Activated naive CD4-positive, alpha-beta T cell treated with anti-CD3 and anti-CD28 coated beads, Interleukin-2, amount 10 ng/mL, durations not matched to agents 7 days and 5 days (primary cell): ENCODE results near the gene CEP162.
"Not testable (repeated sequence)": the region's sequence is repeated elsewhere in the genome, so short reads cannot be mapped to it uniquely, and the experiment has no call there.

ENCODE experiments used
- CTCF ChIA-PET: fragments of 350-600 bp; sonication (Branson Sonifier 250); formaldehyde crosslinking; loops from one replicate; lab custom pipeline; 2021; ENCODE audit warnings: antibody characterized with exemption; lab: Charles Lee
- DNase-seq: peaks from one replicate; pipeline ENCODE4 v3.0.0-alpha.2; 2020
- H3K27ac Mint-ChIP-seq: one replicate; pipeline ENCODE4 v1.8.0; 2021; ENCODE audit warnings: mild to moderate bottlenecking, moderate library complexity, mixed read lengths
- H3K27me3 Mint-ChIP-seq: one replicate; pipeline ENCODE4 v1.8.0; 2021; ENCODE audit warnings: mild to moderate bottlenecking, mixed read lengths
- H3K36me3 Mint-ChIP-seq: one replicate; pipeline ENCODE4 v1.8.0; 2021; ENCODE audit warnings: mixed read lengths
- H3K4me1 Mint-ChIP-seq: one replicate; pipeline ENCODE4 v1.8.0; 2021; ENCODE audit warnings: mixed read lengths
- H3K4me3 Mint-ChIP-seq: one replicate; pipeline ENCODE4 v1.8.0; 2021; ENCODE audit warnings: mild to moderate bottlenecking, moderate library complexity, mixed read lengths
- H3K9me3 Mint-ChIP-seq: one replicate; pipeline ENCODE4 v1.8.0; 2021; ENCODE audit warnings: mixed read lengths

CEP162 gene

DNA sequence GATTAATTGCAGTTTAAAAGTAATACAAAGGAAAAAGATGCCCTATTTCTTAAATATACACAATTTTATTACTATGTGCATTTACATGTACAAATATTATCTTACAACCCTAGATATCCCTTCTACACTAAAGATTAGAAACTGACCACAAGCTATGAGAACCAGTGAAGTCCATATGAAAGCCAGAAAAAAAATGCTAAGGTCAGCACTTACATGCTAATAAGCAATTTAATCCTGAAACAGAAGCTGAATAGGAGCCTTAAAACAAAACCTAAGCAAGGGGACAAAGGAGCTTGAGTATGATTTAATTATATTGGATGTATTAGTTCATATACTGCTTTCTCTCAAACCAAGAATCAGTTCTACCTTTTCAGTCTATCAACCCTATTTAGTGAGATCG, 14.2 kb downstream of the CEP162 start:
- CTCF ChIA-PET: no interaction called here
- H3K27me3 Mint-ChIP-seq: no peaks in the 10 kb centered on the region

DNA sequence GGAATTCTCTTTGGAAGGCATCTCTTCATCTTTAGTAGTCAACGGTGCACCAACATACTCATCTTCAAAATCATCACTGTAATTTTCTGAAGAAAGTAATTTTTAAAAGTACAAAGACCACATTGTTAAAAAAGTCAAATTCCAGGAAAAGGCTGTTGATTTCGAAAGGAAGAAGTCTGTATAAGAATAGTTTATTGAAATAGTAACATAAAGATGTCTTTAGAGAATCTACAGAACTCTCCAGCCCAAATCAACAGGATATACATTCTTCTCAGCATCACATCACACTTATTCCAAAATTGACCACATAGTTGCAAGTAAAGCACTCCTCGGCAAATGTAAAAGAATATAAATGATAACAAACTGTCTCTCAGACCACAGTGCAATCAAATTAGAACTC, 23.4 kb downstream of the CEP162 start:
- CTCF ChIA-PET: interaction anchor here (0.7 kb wide), 1 partner anchor 31 kb away, joined by 3 read pairs; no protein-coding TSS in a partner anchor
- peaks cover 19% of the 10 kb centered on the region for H3K36me3 Mint-ChIP-seq

More for the DNA sequence above, 14.2 kb downstream of the CEP162 start:
- DNase-seq: no peak
- Mint-ChIP-seq H3K36me3 (peaks cover 3% of the 10 kb centered on the region), H3K4me1 (no peaks in the 10 kb centered on the region), H3K27ac (no peak overlapping the region), H3K9me3 (no peaks in the 10 kb centered on the region), H3K4me3 (no peak overlapping the region)

DNA sequence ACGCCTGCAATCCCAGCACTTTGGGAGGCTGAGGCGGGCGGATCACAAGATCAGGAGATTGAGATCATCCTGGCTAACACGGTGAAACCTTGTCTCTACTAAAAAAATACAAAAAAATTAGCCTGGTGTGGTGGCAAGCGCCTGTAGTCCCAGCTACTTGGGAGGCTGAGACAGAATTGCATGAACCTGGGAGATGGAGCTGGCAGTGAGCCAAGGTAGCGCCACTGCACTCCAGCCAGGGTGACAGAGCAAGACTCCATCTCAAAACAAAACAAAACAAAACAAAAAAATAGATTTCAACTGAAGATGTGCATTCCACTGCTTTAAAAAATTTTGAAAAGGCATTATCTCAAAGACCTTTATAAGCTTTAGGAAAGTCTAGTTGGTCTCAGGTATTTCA, 27.5 kb downstream of the CEP162 start:
- H3K4me1 Mint-ChIP-seq, CTCF ChIA-PET, H3K9me3 Mint-ChIP-seq, H3K27ac Mint-ChIP-seq, H3K4me3 Mint-ChIP-seq, DNase-seq, H3K27me3 Mint-ChIP-seq: not testable (repeated sequence)
- H3K36me3 Mint-ChIP-seq: peaks cover 21% of the 10 kb centered on the region

More for the DNA sequence above, 23.4 kb downstream of the CEP162 start:
- DNase-seq: no peak
- H3K27me3 Mint-ChIP-seq: no peaks in the 10 kb centered on the region
- no peak overlapping the region for H3K4me3 Mint-ChIP-seq
- H3K27ac Mint-ChIP-seq: no peak overlapping the region
- no peaks in the 10 kb centered on the region for H3K9me3 Mint-ChIP-seq
- H3K4me1 Mint-ChIP-seq: no peaks in the 10 kb centered on the region

DNA sequence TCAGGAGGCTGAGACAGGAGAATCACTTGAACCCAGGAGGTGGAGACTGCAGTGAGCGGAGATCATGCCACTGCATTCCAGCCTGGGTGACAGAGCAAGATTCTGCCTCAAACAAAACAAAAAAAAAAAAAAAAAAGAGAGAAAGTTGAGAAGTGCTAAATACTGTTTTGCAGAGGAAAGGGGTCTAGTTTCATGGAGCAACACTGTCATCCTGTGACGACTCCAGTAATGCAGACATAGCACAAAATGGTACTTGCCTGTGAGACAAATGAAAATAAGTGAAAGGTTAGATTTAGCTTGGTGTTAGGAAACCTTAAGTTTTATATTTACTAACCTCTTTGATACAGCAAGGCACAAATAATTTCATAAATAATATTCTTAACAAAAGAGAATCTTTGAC, 29.7 kb downstream of the CEP162 start:
- peaks cover 24% of the 10 kb centered on the region for H3K36me3 Mint-ChIP-seq
- H3K27me3 Mint-ChIP-seq: no peaks in the 10 kb centered on the region
- H3K9me3 Mint-ChIP-seq: no peaks in the 10 kb centered on the region
- H3K27ac Mint-ChIP-seq: no peak overlapping the region
- CTCF ChIA-PET: interaction anchor here (0.6 kb wide), 1 partner anchor 44 kb away, joined by 3 read pairs; no protein-coding TSS in a partner anchor
- no peak overlapping the region for H3K4me3 Mint-ChIP-seq
- no peaks in the 10 kb centered on the region for H3K4me1 Mint-ChIP-seq
- no peak for DNase-seq

DNA sequence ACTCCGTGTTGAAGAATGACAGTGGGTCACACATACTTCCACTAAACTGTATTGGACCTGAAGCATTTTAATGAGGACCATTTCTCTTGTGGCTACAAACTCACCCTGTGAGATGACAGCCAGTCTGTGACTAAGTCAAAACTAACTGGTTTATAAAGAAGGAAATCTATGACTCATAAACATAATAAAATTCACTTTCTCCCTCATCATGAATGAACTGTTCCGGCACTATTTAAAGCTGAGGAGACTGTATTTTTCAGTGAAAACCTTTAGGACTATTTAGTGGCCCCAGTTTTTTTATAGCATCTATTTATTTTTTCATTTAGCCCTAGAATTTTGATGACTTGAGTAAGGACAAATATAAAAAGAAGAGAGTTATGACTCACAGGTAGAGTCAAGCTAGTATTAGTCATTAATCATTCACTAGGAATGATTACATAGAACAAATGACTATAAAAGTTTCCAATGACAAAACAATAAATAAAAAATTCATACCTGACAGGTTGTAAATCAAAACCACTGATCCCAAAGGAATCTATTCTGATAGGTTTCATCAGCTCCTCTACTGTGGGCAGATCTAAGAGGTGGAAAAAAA, 34.2 kb downstream of the CEP162 start:
- CTCF ChIA-PET: no interaction called here
- Mint-ChIP-seq H3K27ac (no peak overlapping the region), H3K9me3 (peaks cover 3% of the 10 kb centered on the region), H3K4me3 (no peak overlapping the region), H3K4me1 (no peaks in the 10 kb centered on the region), H3K27me3 (no peaks in the 10 kb centered on the region), H3K36me3 (peaks cover 49% of the 10 kb centered on the region)
- DNase-seq: no peak

DNA sequence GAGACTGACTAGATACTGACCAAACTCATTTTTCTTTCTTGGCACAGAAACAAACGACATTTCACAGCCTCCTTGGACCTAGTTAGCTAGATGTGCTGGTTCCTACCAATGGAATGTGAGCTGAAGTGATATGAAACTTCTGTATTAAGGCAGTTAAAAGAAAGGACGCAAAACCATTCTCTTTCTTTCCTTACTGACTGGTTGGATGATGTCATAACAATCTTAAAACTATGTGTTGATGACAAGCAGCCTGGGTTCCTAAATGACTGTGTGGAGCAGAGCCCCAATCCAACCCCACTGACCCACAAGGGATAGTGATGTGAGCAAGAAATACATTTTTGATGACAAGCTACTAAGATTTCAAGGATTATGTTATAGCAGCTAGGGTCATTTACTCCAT, 35.6 kb downstream of the CEP162 start:
- DNase-seq: no peak
- H3K27me3 Mint-ChIP-seq: no peaks in the 10 kb centered on the region
- H3K4me1 Mint-ChIP-seq: no peaks in the 10 kb centered on the region
- H3K27ac Mint-ChIP-seq: no peak overlapping the region
- H3K9me3 Mint-ChIP-seq: peaks cover 3% of the 10 kb centered on the region
- CTCF ChIA-PET: no interaction called here
- H3K36me3 Mint-ChIP-seq: peaks cover 47% of the 10 kb centered on the region
- H3K4me3 Mint-ChIP-seq: no peak overlapping the region

DNA sequence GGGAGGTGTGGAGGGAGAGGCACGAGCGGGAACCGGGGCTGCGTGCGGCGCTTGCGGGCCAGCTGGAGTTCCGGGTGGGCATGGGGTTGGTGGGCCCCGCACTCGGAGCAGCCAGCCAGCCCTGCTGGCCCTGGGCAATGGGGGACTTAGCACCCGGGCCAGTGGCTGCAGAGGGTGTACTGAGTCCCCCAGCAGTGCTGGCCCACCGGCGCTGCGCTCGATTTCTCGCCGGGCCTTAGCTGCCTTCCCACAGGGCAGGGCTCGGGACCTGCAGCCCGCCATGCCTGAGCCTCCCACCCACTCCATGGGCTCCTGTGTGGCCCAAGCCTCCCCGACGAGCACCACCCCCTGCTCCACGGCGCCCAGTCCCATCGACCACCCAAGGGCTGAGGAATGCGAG, 38.1 kb downstream of the CEP162 start:
- H3K4me3 Mint-ChIP-seq, DNase-seq, H3K4me1 Mint-ChIP-seq, H3K27me3 Mint-ChIP-seq, H3K9me3 Mint-ChIP-seq, H3K27ac Mint-ChIP-seq, CTCF ChIA-PET: not testable (repeated sequence)
- peaks cover 39% of the 10 kb centered on the region for H3K36me3 Mint-ChIP-seq

DNA sequence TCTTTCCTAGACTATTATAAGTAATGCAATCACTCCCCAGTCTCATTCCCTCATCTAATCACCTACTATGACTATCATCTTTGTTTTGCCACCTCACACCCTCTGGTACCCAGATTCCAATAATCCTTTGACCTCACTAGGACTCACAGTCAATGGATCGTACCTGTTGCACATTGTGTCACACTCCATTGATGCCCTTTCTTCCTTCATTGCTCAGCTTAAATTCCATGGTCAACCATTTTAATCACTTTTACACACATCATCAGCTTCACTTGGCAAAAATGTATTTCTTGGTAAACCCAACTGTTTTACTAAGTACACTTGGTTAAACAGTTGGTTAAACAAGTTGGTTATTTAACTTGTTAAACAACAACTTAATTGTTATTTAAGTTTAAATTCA, 44.0 kb downstream of the CEP162 start:
- Mint-ChIP-seq H3K27me3 (no peaks in the 10 kb centered on the region), H3K4me1 (no peaks in the 10 kb centered on the region), H3K36me3 (peaks cover 13% of the 10 kb centered on the region), H3K9me3 (no peaks in the 10 kb centered on the region), H3K4me3 (no peak overlapping the region), H3K27ac (no peak overlapping the region)
- DNase-seq: no peak
- CTCF ChIA-PET: interaction anchor here (0.9 kb wide), 1 partner anchor 44 kb away, joined by 3 read pairs; the partner anchor contains the start of gene CEP162

DNA sequence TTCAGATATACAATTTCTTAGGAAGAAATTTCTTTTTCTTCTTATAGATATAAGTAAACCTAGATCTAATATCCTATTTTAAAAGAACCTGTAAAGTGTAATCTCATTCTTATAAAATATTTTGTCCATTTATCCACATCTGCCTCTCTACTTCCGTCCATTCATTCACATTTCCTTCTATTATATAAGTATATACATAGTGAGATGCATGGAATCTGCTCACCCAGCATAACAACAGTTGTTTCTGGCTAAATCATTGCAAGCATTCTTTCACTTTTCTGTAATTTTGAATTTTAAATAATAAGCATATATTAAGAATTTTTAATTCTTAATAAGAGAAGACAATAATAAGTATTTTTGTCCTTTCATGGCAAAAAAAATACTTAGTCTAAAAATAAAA, 45.4 kb downstream of the CEP162 start:
- Mint-ChIP-seq H3K27ac (no peak overlapping the region), H3K36me3 (peaks cover 11% of the 10 kb centered on the region), H3K27me3 (no peaks in the 10 kb centered on the region), H3K9me3 (no peaks in the 10 kb centered on the region), H3K4me1 (no peaks in the 10 kb centered on the region), H3K4me3 (no peak overlapping the region)
- DNase-seq: no peak
- CTCF ChIA-PET: no interaction called here

DNA sequence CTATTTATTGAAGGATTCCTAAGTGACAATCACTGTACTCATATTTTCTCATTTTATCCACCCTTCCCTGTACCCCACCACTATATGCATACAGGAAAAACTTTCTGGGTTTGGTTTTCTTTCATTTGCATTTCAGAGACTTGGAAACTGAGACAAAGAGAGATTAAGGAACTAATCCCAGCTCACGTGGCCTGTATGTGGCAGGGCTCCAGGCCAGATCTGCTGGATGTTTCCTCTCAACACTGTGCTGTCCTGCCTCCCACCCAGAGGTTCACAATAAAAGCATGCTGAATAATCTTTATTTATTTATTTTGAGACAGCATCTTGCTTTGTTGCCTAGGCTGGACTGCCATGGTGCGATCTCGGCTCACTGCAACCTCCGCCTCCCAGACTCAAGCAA, 50.2 kb downstream of the CEP162 start:
- DNase-seq: no peak

DNA sequence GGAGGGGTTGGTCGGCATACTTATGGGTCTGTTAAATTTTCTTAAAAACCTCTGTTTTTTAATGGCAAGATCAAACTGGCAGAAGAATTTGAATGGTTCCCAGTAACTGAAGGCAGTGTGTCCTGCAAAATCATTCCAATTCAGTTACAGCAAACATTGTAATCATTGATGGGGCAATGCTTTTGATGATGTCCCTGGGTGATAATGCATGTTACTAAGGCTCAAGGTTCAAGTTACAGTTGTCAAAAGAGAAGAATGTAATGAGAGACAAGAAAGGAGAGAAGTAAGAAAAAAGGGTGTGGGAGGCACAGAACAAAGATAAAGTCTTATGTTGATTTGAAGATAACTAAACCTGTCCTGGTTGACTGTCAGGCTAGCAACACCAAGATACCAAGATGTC, 54.9 kb downstream of the CEP162 start:
- no peaks in the 10 kb centered on the region for H3K9me3 Mint-ChIP-seq
- H3K27ac Mint-ChIP-seq: no peak overlapping the region
- no peak for DNase-seq
- no peaks in the 10 kb centered on the region for H3K4me1 Mint-ChIP-seq
- peaks cover 10% of the 10 kb centered on the region for H3K36me3 Mint-ChIP-seq
- CTCF ChIA-PET: no interaction called here
- H3K4me3 Mint-ChIP-seq: no peak overlapping the region
- no peaks in the 10 kb centered on the region for H3K27me3 Mint-ChIP-seq

More for the DNA sequence above, 50.2 kb downstream of the CEP162 start:
- Mint-ChIP-seq H3K36me3 (peaks cover 17% of the 10 kb centered on the region), H3K4me3 (no peak overlapping the region), H3K9me3 (no peaks in the 10 kb centered on the region), H3K27me3 (no peaks in the 10 kb centered on the region), H3K27ac (peak overlapping the region; percentile 66), H3K4me1 (no peaks in the 10 kb centered on the region)
- CTCF ChIA-PET: no interaction called here

DNA sequence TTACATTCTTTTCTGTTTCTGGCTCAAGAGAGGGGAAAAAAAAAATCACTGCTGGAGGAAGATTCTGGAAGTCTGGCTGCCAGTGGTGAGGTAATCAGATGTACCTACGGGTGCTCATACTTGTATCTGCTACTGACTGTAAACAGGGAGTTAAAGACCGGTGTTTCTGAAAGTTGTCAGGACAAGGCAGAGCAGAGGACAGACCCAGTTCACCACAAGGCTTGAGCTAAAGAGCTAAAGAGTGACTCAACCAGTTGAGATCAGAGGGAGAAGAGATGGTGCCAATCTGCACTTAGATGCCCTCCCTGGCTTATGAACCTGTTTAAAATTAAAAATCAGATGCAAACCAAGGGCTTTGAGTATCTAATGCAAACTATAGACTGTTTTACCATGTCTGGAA, 55.4 kb downstream of the CEP162 start:
- CTCF ChIA-PET: no interaction called here
- H3K4me3 Mint-ChIP-seq: no peak overlapping the region
- H3K27me3 Mint-ChIP-seq: no peaks in the 10 kb centered on the region
- DNase-seq: no peak
- H3K4me1 Mint-ChIP-seq: no peaks in the 10 kb centered on the region
- H3K9me3 Mint-ChIP-seq: no peaks in the 10 kb centered on the region
- H3K36me3 Mint-ChIP-seq: peaks cover 12% of the 10 kb centered on the region
- no peak overlapping the region for H3K27ac Mint-ChIP-seq

DNA sequence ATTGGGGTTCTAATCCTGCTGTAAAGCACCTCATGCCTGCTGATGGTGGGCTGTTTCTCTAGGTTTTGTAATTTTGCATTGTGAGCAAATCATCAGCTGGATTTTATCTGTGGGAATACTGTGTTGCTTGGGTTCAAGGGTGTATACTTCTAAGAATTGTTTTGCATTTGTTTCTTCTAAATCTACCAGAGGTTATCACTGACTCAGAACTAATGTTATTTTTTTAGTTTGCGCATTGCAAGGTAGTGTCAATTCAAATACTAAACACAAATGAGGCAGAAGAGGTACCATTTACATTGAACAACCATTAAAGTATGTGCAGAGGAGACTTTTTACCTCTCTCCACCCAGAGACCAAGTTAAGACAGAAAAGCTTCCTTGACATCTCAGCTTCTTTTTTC, 60.0 kb downstream of the CEP162 start:
- H3K9me3 Mint-ChIP-seq: peaks cover 2% of the 10 kb centered on the region
- peaks cover 5% of the 10 kb centered on the region for H3K36me3 Mint-ChIP-seq
- H3K27me3 Mint-ChIP-seq: no peaks in the 10 kb centered on the region
- H3K4me3 Mint-ChIP-seq: no peak overlapping the region
- H3K4me1 Mint-ChIP-seq: no peaks in the 10 kb centered on the region
- CTCF ChIA-PET: no interaction called here
- H3K27ac Mint-ChIP-seq: no peak overlapping the region
- DNase-seq: no peak

DNA sequence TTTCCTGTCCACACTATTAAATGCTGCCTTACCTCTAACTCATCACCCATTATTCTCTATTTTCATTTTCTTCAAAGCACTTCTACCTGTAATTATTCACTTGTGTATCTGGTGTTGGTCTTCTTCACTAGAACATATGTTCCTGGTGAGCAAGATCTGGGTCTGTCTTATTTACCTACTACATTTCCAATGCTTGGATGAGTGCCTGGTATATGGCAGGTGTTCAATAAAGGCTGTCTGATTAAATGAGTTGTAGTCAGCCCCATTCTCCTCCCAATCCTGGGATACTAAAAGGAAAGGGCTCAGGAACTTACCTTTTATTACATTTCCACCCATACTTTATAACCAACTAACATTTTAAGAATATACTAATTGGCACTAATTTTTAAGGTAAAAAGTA, 61.0 kb downstream of the CEP162 start:
- Mint-ChIP-seq H3K4me1 (no peaks in the 10 kb centered on the region), H3K36me3 (peaks cover 7% of the 10 kb centered on the region), H3K27me3 (no peaks in the 10 kb centered on the region), H3K4me3 (no peak overlapping the region), H3K9me3 (peaks cover 2% of the 10 kb centered on the region), H3K27ac (no peak overlapping the region)
- DNase-seq: no peak
- CTCF ChIA-PET: no interaction called here

DNA sequence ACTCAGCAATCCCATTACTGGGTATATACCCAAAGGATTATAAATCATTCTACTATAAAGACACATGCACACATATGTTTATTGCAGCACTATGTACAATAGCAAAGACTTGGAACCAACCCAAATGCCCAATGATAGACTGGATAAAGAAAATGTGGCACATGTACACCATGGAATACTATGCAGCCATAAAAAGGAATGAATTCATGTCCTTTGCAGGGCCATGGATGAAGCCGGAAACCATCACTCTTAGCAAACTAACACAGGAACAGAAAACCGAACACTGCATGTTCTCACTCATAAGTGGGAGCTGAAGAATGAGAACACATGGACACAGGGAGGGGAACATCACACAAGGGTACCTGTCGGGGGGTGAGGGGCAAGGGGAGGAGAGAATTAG, 63.1 kb downstream of the CEP162 start:
- H3K4me3 Mint-ChIP-seq, H3K9me3 Mint-ChIP-seq, CTCF ChIA-PET, H3K4me1 Mint-ChIP-seq, H3K27me3 Mint-ChIP-seq, H3K27ac Mint-ChIP-seq, DNase-seq, H3K36me3 Mint-ChIP-seq: not testable (repeated sequence)
